Thyroid gland (tissue), 4 donors: ENCODE measurements around the gene ATP6V0B. TPM values are rescaled to one million over a fixed set of nuclear protein-coding genes. Genes with fewer than 3 reads are reported as not detected.

ENCODE experiments used
- DNase-seq, 2 donors: peaks; one replicate each; pipeline ENCODE4 v3.0.0-alpha.2; 2019
- H3K27ac ChIP-seq, 3 donors: fragments of 200-600 bp; sonication (generic); 1 replicate in 2 of 3; 2 replicates in 1 of 3; pipeline ENCODE4 v1.5.1; 2016 to 2019; ENCODE audit warnings: mild to moderate bottlenecking in 1 of 3, moderate library complexity in 1 of 3
- H3K27me3 ChIP-seq: fragments of 200-600 bp; sonication (generic); one replicate; pipeline ENCODE4 v1.5.1; 2019
- H3K36me3 ChIP-seq, 2 donors: fragments of 200-600 bp; sonication (generic); one replicate each; pipeline ENCODE4 v1.5.1; 2016 to 2019
- H3K4me1 ChIP-seq, 2 donors: fragments of 200-600 bp; sonication (generic); one replicate each; pipeline ENCODE4 v1.5.1; 2017 to 2019
- H3K4me3 ChIP-seq, 3 donors: fragments of 200-600 bp; sonication (generic); replicated peaks in 1 of 3; 1 replicate in 2 of 3; 2 replicates in 1 of 3; pipeline ENCODE4 v1.5.1; 2016; ENCODE audit warnings: mild to moderate bottlenecking in 1 of 3
- H3K9me3 ChIP-seq: fragments of 200-600 bp; sonication (generic); one replicate; pipeline ENCODE4 v1.5.1; 2017
- POLR2A ChIP-seq, 2 donors: fragments of 450-650 bp; IDR thresholded peaks; one replicate each; pipeline ENCODE4 v1.6.1; 2017; ENCODE audit warnings: antibody characterized with exemption in 2 of 2, mild to moderate bottlenecking in 2 of 2, moderate library complexity in 1 of 2
- WGBS, 2 donors: methylation state at CpG; one replicate each; pipeline ENCODE4 v1.1.5; 2017; 5-methylcytosine and 5-hydroxymethylcytosine counted together
- intact Hi-C: fragments of 100-400 bp; cut with DNase I; formaldehyde crosslinking; loops from one replicate; pipeline ENCODE4 v1.15.1; 2023
- total RNA-seq, 4 donors: library from RNA; depleted of rRNA; stranded (reverse); fragments of >200 nt; gene quantifications; one replicate each; pipeline ENCODE4 v1.2.3, GENCODE V29; 2016
- TF ChIP-seq, protein P1 (sequence below), 6 experiments: fragments of 200-600 bp in 3 of 6; fragments of 450-650 bp in 3 of 6; sonication (generic) in 3 of 6; IDR thresholded peaks; one replicate each; pipeline ENCODE4 v1.5.1; 2016 to 2019; ENCODE audit warnings: antibody characterized with exemption in 6 of 6, mild to moderate bottlenecking in 2 of 6, inconsistent platforms in 1 of 6, moderate library complexity in 1 of 6

Gene ATP6V0B
- total RNA-seq, 4 donors from 2014 or later = 128 to 302 (median 216) TPM

DNA sequence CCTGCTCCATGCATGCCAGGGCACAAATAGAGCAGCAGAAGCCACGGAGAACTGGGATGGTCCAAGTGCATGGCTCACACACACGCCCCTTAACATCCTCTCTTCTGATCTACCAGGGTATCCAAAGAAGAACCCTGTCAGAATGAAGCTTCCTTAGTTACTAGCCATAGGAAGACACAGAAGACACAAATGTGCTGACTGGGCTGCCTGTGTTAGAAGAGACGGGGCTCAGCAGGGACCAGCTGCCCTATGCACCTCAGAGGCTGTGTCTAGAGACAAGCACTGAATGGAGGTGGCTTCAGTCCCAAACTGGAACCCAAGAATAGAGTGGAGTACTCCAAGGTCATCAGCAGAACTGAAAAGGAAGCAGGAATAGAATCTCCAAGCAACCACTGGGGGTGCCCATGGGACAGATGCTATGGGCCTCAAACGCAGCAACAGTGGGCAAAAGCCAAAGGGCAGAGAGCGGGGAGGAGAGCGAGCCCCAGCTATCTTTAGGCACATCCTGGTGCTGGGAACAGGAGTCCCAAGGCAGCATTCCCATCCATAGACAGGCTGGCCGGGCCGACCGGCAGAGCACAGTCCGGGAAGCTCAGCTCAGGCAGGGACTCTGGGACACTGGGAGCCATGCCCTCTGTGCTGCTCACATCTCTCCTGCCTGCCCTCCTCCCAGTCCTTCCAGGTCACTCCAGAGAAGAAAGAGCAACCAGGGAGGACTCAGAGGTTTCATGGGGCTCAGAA lies 47.0 kb downstream of the ATP6V0B start:
- Histone ChIP-seq H3K4me3 (no peak overlapping the region), H3K27ac (no peak overlapping the region), H3K36me3 (no peaks in the 10 kb centered on the region), H3K27me3 (no peaks in the 10 kb centered on the region), H3K9me3 (no peaks in the 10 kb centered on the region), H3K4me1 (no peaks in the 10 kb centered on the region)
- intact Hi-C loops = no loop called here
- WGBS, 2 donors = 86 to 93% methylated on average over 6 to 10 of the region's 10 CpGs
- no peak for DNase-seq
- TF ChIP-seq POLR2A (IDR thresholded peaks at IDR 0.05) = no peak
- TF ChIP-seq, protein P1, sequence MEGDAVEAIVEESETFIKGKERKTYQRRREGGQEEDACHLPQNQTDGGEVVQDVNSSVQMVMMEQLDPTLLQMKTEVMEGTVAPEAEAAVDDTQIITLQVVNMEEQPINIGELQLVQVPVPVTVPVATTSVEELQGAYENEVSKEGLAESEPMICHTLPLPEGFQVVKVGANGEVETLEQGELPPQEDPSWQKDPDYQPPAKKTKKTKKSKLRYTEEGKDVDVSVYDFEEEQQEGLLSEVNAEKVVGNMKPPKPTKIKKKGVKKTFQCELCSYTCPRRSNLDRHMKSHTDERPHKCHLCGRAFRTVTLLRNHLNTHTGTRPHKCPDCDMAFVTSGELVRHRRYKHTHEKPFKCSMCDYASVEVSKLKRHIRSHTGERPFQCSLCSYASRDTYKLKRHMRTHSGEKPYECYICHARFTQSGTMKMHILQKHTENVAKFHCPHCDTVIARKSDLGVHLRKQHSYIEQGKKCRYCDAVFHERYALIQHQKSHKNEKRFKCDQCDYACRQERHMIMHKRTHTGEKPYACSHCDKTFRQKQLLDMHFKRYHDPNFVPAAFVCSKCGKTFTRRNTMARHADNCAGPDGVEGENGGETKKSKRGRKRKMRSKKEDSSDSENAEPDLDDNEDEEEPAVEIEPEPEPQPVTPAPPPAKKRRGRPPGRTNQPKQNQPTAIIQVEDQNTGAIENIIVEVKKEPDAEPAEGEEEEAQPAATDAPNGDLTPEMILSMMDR (IDR thresholded peaks at IDR 0.05) = no peak

DNA sequence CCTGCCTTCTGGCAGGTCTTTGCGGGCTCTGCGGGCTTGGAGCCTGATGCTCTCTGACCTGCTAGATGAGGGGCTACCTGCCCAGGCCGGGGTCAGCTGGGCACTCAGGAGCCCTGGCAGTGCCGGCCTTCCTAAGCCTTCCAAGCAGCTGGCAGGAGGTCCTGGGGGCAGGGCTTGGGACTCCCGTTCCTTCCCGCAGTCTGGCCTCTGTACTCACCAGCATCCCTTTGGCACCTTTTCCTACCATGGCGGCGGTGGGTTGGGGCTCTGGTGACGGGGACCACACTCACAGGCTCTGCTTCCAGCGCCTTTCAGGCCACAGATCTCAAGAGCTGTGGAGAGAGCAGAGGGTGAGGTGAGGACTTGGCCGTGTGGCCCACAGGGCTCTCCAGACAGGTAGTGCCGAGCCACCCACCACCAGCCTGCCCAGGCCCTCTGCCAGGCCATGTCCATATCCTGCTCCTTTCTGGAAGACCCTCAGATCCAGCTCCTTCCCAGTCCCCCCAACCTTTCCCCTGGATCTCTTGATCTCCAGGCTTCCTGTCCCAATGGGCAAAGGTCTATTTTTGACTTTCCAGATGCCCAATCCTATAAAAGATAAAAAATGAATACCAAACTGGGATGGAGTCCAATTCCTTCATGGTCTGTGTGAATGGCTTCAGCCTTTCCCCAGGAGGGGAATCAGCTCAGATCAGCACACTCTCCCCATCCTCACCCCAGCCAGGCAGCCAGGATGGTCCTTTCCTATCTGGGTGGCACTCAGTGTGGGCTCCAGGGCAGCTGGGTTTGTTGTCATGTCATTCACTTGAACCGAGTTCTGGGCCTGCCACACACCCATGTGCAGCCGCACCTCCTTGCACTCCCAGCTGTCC lies 49.5 kb downstream of the ATP6V0B start:
- intact Hi-C loops = no loop called here
- Histone ChIP-seq H3K27ac (no peak overlapping the region), H3K9me3 (no peaks in the 10 kb centered on the region), H3K36me3 (no peaks in the 10 kb centered on the region), H3K27me3 (no peaks in the 10 kb centered on the region), H3K4me1 (peaks cover 2 to 3% of the 10 kb centered on the region in 2 donors), H3K4me3 (no peak overlapping the region)
- DNase-seq = no peak
- 91 to 94% methylated on average over 11 to 13 of the region's 14 CpGs for whole genome bisulfite sequencing, 2 donors
- no peak for TF ChIP-seq POLR2A (IDR thresholded peaks at IDR 0.05)
- TF ChIP-seq, protein P1 (IDR thresholded peaks at IDR 0.05) = no peak

DNA sequence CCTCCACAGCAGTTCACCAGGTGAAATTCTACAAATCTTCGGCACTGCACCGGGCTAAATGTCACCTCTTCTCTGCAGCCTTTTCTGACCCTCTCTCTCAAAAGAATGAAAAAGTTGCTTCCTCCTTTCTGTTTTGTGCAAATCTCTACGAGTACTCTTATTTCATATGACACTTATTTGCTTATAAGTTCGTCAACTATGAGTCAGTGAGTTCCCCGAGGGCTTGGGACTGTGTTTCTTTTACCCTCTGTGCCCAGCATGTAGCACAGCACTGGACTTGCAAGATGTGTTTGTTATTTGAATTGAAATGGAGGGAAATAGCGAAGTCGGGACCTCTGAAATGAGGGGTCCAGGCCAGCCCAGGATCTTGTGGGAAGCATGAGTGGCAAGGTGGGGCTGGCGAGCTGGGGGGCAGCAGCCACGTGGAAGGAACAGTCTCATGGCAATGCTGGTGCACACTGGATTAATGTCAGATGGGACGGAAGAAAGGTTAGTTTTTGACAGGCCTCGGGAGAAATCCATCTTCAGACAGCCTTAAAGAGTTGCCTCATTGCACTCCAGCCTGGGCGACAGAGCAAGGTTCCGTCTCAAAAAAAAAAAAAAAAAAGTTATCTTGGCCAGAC lies 50.3 kb downstream of the ATP6V0B start:
- Histone ChIP-seq H3K4me3 (no peak overlapping the region), H3K9me3 (no peaks in the 10 kb centered on the region), H3K27me3 (no peaks in the 10 kb centered on the region), H3K27ac (no peak overlapping the region), H3K4me1 (peaks cover 6 to 7% of the 10 kb centered on the region in 2 donors), H3K36me3 (no peaks in the 10 kb centered on the region)
- DNase-seq = no peak
- intact Hi-C loops = no loop called here
- WGBS, 2 donors = 81 to 89% methylated on average over 13 of the region's 13 CpGs
- TF ChIP-seq POLR2A (IDR thresholded peaks at IDR 0.05) = no peak
- TF ChIP-seq, protein P1 (IDR thresholded peaks at IDR 0.05) = no peak

DNA sequence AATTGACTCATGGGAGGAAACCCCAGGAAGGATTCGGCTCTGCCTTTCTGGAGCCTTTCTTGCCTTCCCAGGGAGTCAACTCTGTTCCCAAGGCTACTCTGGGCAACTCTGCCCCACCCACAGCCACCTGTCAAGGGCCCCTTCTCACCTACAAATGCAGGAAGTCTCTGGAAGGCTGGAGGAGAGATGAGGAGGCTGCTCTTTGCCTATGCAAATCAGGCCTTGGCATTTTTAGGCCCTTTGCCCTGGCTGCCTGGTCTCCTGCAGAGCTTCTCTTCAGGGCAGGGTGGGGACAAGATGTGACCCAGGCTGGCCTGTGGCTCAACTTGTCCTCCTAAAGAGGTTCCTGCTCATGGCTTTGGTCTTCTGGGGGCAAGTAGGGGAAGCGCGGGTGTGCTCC lies 51.1 kb downstream of the ATP6V0B start:
- no peak for DNase-seq
- WGBS, 2 donors = 80 to 91% methylated on average over 3 of the region's 3 CpGs
- H3K36me3 ChIP-seq = no peaks in the 10 kb centered on the region
- H3K4me3 ChIP-seq = no peak overlapping the region
- TF ChIP-seq, protein P1 (IDR thresholded peaks at IDR 0.05) = no peak
- TF ChIP-seq POLR2A (IDR thresholded peaks at IDR 0.05) = no peak
- no peaks in the 10 kb centered on the region for H3K9me3 ChIP-seq
- H3K27me3 ChIP-seq = no peaks in the 10 kb centered on the region
- intact Hi-C loops = no loop called here
- H3K4me1 ChIP-seq = peaks cover 6 to 7% of the 10 kb centered on the region in 2 donors
- no peak overlapping the region for H3K27ac ChIP-seq
